ENCODE measurements around the gene LRRC27. TPM values are rescaled to one million over a fixed set of nuclear protein-coding genes. Genes with fewer than 3 reads are reported as not detected.

The LRRC27 gene
- total RNA-seq (2013) = 12.1 TPM
- polyA plus RNA-seq = 10 to 100 TPM in 1 of 3 donors, 1 to 10 TPM in 2; 3.6 to 12.8 (median 3.6) TPM
- 2.9 and 5.7 TPM in 2 replicates for polyA minus RNA-seq
- 0.59 to 6.8 (median 3.1) reads per million in 11 experiments for total RNA-seq

GRCh38 chr10:132331601-132332432 is at the start of gene LRRC27:
Gene LRRC27 (plus strand): TSS chr10:132332193. CDS start chr10:132333525, 1,332 bp downstream.
- intact Hi-C loops (cut with micrococcal nuclease) = loop anchor here (2.0 to 10.0 kb wide), 3 partner anchors 23 to 430 kb away; partner anchors contain the start of genes INPP5A (in 1 of the 2) and PPP2R2D (in 1 of the 2)
- peaks cover 81% of the 10 kb centered on the region for H3K4me1 Mint-ChIP-seq

More at GRCh38 chr10:132331601-132332432, at the start of gene LRRC27:
- Histone ChIP-seq H3K9me3 (replicated peaks in 1 of 2; ENCODE audit: control insufficient read depth in 1 of 2, insufficient read depth in 1 of 2, low read length in 2 of 2) (no peaks in the 10 kb centered on the region), H3K9ac (ENCODE audit: insufficient read depth, low read length, poor library complexity, severe bottlenecking) (peak within 1 kb of the TSS; percentile 74), H3K36me3 (replicated peaks in 1 of 2; ENCODE audit: control insufficient read depth in 1 of 2, insufficient read depth in 2 of 2, low read length in 2 of 2) (peaks cover 2 to 7% of the 10 kb centered on the region in 2 donors), H3K4me1 (ENCODE audit: control insufficient read depth in 1 of 2, insufficient read depth in 2 of 2, low read length in 2 of 2) (peaks cover 73 to 76% of the 10 kb centered on the region in 2 donors), H3K4me2 (replicated peaks; ENCODE audit: extremely low read depth, low read length, poor library complexity, severe bottlenecking) (peak within 1 kb of the TSS; percentile 92), H4K20me1 (ENCODE audit: insufficient read depth, low read length) (peaks cover 33% of the 10 kb centered on the region), H3K4me3 (replicated peaks in 1 of 3; ENCODE audit: low read depth in 2 of 3, low read length in 3 of 3) (peak within 1 kb of the TSS; percentile 95 to 97 (median 96)), H2AFZ (ENCODE audit: insufficient read depth, low read depth, low read length, poor library complexity, severe bottlenecking) (peak within 1 kb of the TSS; percentile 91), H3K27me3 (ENCODE audit: control insufficient read depth in 2 of 2, insufficient read depth in 2 of 2, low read length in 2 of 2) (no peaks in the 10 kb centered on the region), H3K27ac (ENCODE audit: low read depth in 1 of 2, low read length in 2 of 2) (peak within 1 kb of the TSS; percentile 86 to 88), H3K79me2 (ENCODE audit: insufficient read depth, low read length) (peaks cover 61% of the 10 kb centered on the region)
- DNase-seq = peak; percentile 94 to 99 (median 98)
- peak within 1 kb of the TSS; percentile 87 to 96 (median 94) for H3K27ac Mint-ChIP-seq
- no peaks in the 10 kb centered on the region for H3K9me3 Mint-ChIP-seq
- peak within 1 kb of the TSS; percentile 86 to 96 for H3K4me3 Mint-ChIP-seq
- H3K36me3 Mint-ChIP-seq = peaks cover 19 to 27% of the 10 kb centered on the region in 2 donors
- peaks cover 0 to 2% (median 0%) of the 10 kb centered on the region in 3 donors for H3K27me3 Mint-ChIP-seq (ENCODE audit: low read depth in 3 of 3)
- no peak for TF ChIP-seq CTCF (IDR thresholded peaks at IDR 0.05)
- WGBS (ENCODE audit: insufficient coverage) = 0% methylated on average over 59 of the region's 89 CpGs
